AG04450 (cell line): ENCODE results near the gene EIF4G1. TPM values are rescaled to one million over a fixed set of nuclear protein-coding genes. Genes with fewer than 3 reads are reported as not detected.

Source experiments
- CTCF ChIA-PET: fragments of 300-600, 350-600 bp; formaldehyde crosslinking; extraction: SDS; loops from one replicate; lab custom pipeline; 2022; ENCODE audit warnings: antibody characterized with exemption, inconsistent platforms; lab: Charles Lee
- POLR2A ChIA-PET: fragments of 350-600 bp; formaldehyde crosslinking; extraction: SDS; loops from one replicate; lab custom pipeline; 2021; ENCODE audit warnings: antibody characterized with exemption, inconsistent platforms; lab: Yijun Ruan, JAX
- DNase-seq: peaks from one replicate; pipeline ENCODE4 v3.0.0-alpha.2; 2011; ENCODE audit warnings: low read depth, low spot score
- H3K27ac ChIP-seq: one replicate; pipeline ENCODE4 v1.5.1; 2012; ENCODE audit warnings: low read depth, low read length, control low read depth
- H3K27me3 ChIP-seq: one replicate; pipeline ENCODE4 v1.6.0; 2012; ENCODE audit warnings: low read length; ENCODE audit not compliant: control insufficient read depth, insufficient read depth
- H3K4me3 ChIP-seq: 2 replicates; pipeline ENCODE4 v1.5.1; 2011; ENCODE audit warnings: mild to moderate bottlenecking, low read depth, low read length, control low read depth
- H3K9me3 ChIP-seq: 2 replicates; pipeline ENCODE4 v1.5.1; 2012; ENCODE audit warnings: low read length; ENCODE audit not compliant: control insufficient read depth, insufficient read depth
- polyA plus RNA-seq: library from polyadenylated mRNA; depleted of rRNA; stranded (reverse); fragments of >200 nt; gene quantifications from 2 replicates; pipeline ENCODE4 v1.2.3, GENCODE V29; 2011
- TF ChIP-seq, protein P1 (sequence below): IDR thresholded peaks from 2 replicates; pipeline ENCODE4 v1.5.1; 2011; ENCODE audit warnings: low read depth, low read length, control low read depth, inconsistent platforms

The EIF4G1 gene
- polyA plus RNA-seq, 1 experiment = 191 TPM

DNA sequence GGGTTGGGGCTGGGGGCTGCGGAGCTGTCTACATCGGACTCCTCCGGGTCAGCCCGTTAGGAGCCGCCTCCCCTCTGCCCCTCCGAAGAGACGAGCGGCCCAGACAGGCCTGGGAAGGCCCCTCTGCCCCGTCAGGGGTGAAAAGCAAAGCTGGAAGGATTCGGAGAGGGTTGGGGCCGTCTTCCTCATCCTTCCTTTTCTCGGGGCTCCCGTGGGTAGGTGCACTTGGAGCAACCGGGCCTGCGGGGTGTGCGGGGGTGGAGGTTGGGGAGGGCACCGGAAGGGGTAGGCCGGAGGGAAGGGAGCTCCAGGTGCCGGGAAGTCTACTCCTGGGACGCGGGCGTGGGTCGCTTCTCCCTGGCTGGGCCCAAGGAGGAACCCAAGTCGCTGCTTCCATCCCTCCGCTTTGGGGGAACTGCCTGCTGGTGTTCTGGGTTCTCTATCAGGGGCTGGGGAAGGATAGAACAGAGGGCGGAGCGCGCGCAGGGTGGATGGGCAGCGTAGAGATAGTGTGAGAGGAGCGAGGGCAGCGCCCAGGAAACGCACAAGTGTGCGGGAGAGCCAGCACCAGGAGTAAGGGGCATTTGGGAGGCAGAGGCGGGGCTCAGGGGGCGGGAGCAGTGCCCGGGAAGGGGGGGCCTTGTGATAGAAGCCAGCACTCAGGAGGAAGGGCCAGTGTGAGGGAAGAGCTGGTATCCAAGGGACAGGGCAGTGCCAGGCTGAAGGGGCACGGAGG, 47.7 kb downstream of the EIF4G1 start:
- TF ChIP-seq, protein P1, sequence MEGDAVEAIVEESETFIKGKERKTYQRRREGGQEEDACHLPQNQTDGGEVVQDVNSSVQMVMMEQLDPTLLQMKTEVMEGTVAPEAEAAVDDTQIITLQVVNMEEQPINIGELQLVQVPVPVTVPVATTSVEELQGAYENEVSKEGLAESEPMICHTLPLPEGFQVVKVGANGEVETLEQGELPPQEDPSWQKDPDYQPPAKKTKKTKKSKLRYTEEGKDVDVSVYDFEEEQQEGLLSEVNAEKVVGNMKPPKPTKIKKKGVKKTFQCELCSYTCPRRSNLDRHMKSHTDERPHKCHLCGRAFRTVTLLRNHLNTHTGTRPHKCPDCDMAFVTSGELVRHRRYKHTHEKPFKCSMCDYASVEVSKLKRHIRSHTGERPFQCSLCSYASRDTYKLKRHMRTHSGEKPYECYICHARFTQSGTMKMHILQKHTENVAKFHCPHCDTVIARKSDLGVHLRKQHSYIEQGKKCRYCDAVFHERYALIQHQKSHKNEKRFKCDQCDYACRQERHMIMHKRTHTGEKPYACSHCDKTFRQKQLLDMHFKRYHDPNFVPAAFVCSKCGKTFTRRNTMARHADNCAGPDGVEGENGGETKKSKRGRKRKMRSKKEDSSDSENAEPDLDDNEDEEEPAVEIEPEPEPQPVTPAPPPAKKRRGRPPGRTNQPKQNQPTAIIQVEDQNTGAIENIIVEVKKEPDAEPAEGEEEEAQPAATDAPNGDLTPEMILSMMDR = no peak
- POLR2A ChIA-PET = interaction anchor here (0.6 to 1.3 kb wide), 6 partner anchors 11 to 1648 kb away, joined by 3 to 7 read pairs (median 4); no protein-coding TSS in a partner anchor
- CTCF ChIA-PET = interaction anchor here (0.6 to 1.8 kb wide), 3 partner anchors 8 to 464 kb away, joined by 6 to 12 read pairs (median 6); no protein-coding TSS in a partner anchor
- peak overlapping the region; percentile 73 for H3K27ac ChIP-seq
- H3K27me3 ChIP-seq = no peaks in the 10 kb centered on the region
- DNase-seq = no peak
- H3K9me3 ChIP-seq = no peaks in the 10 kb centered on the region
- H3K4me3 ChIP-seq = peak overlapping the region; percentile 81

DNA sequence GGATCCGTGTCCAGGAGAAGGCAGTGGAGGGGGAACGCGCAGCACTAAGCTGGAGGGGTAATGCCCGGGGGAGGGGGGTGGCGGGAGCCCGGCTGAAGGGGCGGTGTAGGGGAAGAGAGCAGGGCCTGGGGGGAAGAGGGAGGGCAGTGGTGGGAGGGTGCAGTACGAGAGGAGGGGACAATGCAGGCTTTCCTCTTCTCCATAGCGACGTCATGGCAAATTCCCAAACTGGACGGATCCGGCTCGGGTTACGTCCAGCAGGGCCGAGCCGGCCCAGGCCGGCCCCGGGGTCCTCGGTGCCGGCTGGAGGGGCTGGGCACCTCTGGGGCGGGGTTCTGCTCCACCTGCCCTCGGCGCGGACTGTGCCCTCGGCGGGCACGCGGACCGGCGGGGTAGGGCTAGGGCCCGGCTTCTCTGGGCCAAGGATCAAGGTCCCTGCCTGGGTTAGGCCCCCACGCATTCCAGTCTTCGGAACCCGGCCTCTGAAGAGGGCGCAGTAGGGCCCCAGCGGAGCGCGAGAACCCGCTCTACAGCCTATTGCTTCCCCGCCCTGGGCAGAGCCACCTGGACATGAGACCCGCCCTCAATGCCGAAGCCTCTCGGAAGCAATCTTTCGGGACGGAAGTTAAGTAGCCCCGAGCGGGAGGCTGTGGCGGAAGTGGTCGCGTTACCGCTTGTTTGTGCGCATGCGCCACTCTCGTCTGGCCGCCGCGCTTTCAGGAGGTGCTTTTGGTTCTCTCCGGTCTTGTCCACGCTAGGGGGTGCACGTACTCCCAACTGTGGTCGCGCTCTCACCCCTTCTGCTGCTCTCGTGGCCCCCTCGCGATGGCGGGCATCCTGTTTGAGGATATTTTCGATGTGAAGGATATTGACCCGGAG, 48.5 kb downstream of the EIF4G1 start:
- ChIA-PET POLR2A (interaction anchor here (0.6 to 1.3 kb wide), 5 partner anchors 12 to 187 kb away, joined by 3 to 7 read pairs (median 3); no protein-coding TSS in a partner anchor), CTCF (interaction anchor here (0.6 to 1.8 kb wide), 4 partner anchors 9 to 465 kb away, joined by 3 to 12 read pairs (median 6); no protein-coding TSS in a partner anchor)
- Histone ChIP-seq H3K27me3 (no peaks in the 10 kb centered on the region), H3K9me3 (no peaks in the 10 kb centered on the region), H3K27ac (peak overlapping the region; percentile 97), H3K4me3 (peak overlapping the region; percentile 81)
- TF ChIP-seq, protein P1 = peak; percentile 73
- peak; percentile 95 for DNase-seq

DNA sequence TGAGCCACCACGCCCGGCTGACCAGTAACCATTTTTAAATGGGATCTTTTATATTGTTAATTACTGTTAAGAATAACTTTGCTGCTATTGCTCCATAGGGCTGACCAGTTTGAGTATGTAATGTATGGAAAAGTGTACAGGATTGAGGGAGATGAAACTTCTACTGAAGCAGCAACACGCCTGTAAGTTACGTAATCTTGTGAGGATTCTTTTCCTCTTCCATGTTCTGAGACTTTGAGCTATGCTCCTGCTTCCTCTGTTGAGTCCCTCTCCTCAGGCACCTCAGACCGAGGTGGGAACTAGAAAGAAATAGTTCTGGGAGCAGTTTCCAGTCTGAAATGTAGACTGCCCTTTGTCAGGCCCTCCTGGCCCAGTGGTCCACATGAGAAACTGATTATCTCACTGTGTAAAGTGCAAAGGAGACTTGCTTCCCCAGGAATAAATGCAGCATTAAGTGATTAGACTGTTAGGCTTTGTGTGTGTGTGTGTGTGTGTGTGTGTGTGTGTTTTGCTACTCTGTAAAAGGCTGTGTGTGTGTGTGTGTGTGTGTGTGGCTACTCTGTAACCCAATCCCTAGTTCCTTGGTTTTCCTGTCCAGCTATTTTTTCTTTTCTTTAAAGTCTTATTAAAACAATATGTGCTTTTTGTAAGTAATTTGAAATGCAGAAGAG, 52.3 kb downstream of the EIF4G1 start:
- Histone ChIP-seq H3K27ac (no peak overlapping the region), H3K4me3 (no peak overlapping the region), H3K27me3 (no peaks in the 10 kb centered on the region), H3K9me3 (no peaks in the 10 kb centered on the region)
- ChIA-PET CTCF (interaction anchor here (2.3 to 10.4 kb wide), 2 partner anchors 147 to 174 kb away, joined by 8 to 215 read pairs; no protein-coding TSS in a partner anchor), POLR2A (no interaction called here)
- no peak for DNase-seq
- TF ChIP-seq, protein P1 = no peak

GRCh38 chr3:184368116-184368515, 53.7 kb downstream of the EIF4G1 start:
- Histone ChIP-seq H3K4me3 (no peak overlapping the region), H3K27me3 (peaks cover 8% of the 10 kb centered on the region), H3K27ac (peak overlapping the region; percentile 11), H3K9me3 (no peaks in the 10 kb centered on the region)
- POLR2A ChIA-PET = interaction anchor here (0.6 to 0.9 kb wide), 2 partner anchors 12 to 172 kb away, joined by 3 to 4 read pairs; no protein-coding TSS in a partner anchor
- CTCF ChIA-PET = interaction anchor here (1.1 to 10.4 kb wide), 3 partner anchors 91 to 173 kb away, joined by 3 to 215 read pairs (median 4); no protein-coding TSS in a partner anchor
- TF ChIP-seq, protein P1 = no peak
- DNase-seq = no peak
